Kidney tubule cell (primary cell): Measurements from ENCODE around the gene RNF223.
"Not testable (repeated sequence)": the region's sequence is repeated elsewhere in the genome, so short reads cannot be mapped to it uniquely, and the experiment has no call there.

Experiments
- DNase-seq: peaks from one replicate; pipeline ENCODE4 v3.0.0-alpha.2; 2018; ENCODE audit warnings: low spot score

RNF223 gene

GRCh38 chr1:1109743-1110142, 35.6 kb upstream of the RNF223 start:
- no peak for DNase-seq

GRCh38 chr1:1106510-1107221, 32.6 kb upstream of the RNF223 start:
- no peak for DNase-seq

- DNase-seq, result peak; percentile 4
Observed at GRCh38 chr1:1104152-1104551, 30.0 kb upstream of the RNF223 start.

GRCh38 chr1:1101503-1101902, 27.4 kb upstream of the RNF223 start:
- DNase-seq, result no peak

- DNase-seq, result no peak
Observed at GRCh38 chr1:1100296-1100695, 26.2 kb upstream of the RNF223 start.

- DNase-seq, result no peak
Observed at GRCh38 chr1:1099506-1100183, 25.5 kb upstream of the RNF223 start.

- no peak for DNase-seq
Observed at GRCh38 chr1:1098681-1099421, 24.7 kb upstream of the RNF223 start.

GRCh38 chr1:1096136-1096535, 22.0 kb upstream of the RNF223 start:
- not testable (repeated sequence) for DNase-seq

- DNase-seq, result no peak
Observed at GRCh38 chr1:1094981-1095380, 20.9 kb upstream of the RNF223 start.

- no peak for DNase-seq
Observed at GRCh38 chr1:1093610-1093943, 19.5 kb upstream of the RNF223 start.

GRCh38 chr1:1092894-1093609, 18.9 kb upstream of the RNF223 start:
- DNase-seq, result peak; percentile 29

- DNase-seq, result no peak
Observed at GRCh38 chr1:1092149-1092855, 18.2 kb upstream of the RNF223 start.

- DNase-seq, result no peak
Observed at GRCh38 chr1:1091344-1092148, 17.4 kb upstream of the RNF223 start.

GRCh38 chr1:1090424-1091343, 16.6 kb upstream of the RNF223 start:
- no peak for DNase-seq

GRCh38 chr1:1089731-1090423, 15.8 kb upstream of the RNF223 start:
- DNase-seq, result no peak

- no peak for DNase-seq
Observed at GRCh38 chr1:1088801-1089680, 14.9 kb upstream of the RNF223 start.

GRCh38 chr1:1088029-1088800, 14.1 kb upstream of the RNF223 start:
- no peak for DNase-seq
